GM19238 (cell line): ENCODE results near the gene ITGA1.
"Not testable (repeated sequence)": the region's sequence is repeated elsewhere in the genome, so short reads cannot be mapped to it uniquely, and the experiment has no call there.

Experiments
- DNase-seq: peaks from one replicate; pipeline ENCODE4 v3.0.0; 2011; ENCODE audit warnings: low spot score; ENCODE audit not compliant: insufficient read length

Gene ITGA1

GRCh38 chr5:52863715-52864290 is 76.1 kb downstream of the ITGA1 start:
- no peak for DNase-seq

DNA sequence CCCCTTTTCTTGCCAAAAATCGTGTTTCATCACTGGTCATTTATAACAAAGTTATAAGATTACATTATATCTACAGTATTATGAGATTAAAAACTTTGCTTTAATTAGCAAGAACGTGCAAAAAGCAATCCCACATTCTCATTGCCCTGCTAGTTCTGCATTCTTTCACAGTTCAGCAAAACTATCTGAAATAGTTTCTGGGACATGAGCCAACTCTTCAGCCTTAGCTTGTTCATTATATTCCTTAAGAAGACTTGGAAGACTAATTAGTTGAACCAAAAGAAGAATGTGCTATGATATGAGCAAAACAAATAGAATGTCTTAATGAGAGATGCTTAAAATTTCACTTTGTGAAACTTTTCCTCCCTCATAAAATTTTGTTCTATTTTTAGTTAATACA is 76.7 kb downstream of the ITGA1 start:
- no peak for DNase-seq

DNA sequence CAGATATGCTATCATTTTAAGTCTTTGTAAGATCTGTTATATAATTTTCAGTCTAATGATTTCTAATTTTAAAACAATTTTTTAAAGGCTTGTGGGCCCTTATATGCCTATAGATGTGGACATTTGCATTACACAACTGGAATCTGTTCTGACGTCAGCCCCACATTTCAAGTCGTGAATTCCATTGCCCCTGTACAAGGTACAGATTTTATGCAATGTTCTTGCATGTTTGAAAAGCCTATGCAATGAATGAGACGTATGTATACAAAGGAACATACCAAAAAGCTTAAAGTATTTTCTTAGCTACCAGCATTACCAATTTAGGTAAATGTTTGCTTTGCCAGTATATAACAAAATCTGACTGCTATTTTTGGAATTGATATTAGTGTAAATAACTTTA is 77.2 kb downstream of the ITGA1 start:
- DNase-seq, result no peak

- not testable (repeated sequence) for DNase-seq
Observed at GRCh38 chr5:52865991-52866390, 78.3 kb downstream of the ITGA1 start.

- DNase-seq, result no peak
Observed at GRCh38 chr5:52867809-52868208, 80.1 kb downstream of the ITGA1 start.

DNA sequence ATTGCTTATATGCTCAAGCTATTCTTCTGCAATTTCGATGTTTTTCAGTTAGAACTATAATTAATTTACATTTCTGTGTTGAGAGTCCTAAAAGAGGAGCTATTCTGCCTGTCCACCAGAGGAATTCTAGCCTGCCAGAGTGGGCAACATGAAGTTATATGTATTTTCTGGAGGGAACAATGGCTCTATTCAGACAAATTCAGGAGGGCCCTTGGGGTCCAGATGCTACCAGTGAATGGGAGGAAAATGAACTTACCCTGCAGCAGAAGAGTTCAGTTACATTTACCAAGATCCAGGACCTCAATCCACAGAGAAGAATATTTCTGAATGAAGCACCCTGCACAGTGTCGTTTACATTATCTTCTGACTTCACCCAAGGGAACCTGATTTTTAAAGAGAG is 80.7 kb downstream of the ITGA1 start:
- DNase-seq, result no peak

- DNase-seq, result no peak
Observed at GRCh38 chr5:52869391-52869790, 81.7 kb downstream of the ITGA1 start.

DNA sequence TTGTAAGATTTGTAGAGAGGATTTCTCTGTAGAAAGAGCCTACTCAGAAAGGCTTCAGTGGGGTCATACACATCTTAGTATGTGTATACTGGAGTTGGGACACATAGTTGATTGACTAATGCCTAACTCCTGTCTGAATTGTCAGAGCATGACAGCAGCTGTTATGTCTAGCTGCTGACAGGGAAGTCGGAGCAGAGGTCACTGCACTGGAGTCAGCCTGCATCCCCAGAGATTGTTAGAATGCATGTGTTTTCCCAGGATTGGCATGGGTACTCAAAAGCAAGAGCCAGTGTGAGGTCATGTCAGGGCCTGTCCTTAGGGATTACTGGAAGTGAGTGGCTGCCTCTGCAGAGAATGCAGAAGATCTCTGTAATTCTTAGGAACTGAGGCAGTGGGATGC is 82.7 kb downstream of the ITGA1 start:
- DNase-seq, result no peak

DNA sequence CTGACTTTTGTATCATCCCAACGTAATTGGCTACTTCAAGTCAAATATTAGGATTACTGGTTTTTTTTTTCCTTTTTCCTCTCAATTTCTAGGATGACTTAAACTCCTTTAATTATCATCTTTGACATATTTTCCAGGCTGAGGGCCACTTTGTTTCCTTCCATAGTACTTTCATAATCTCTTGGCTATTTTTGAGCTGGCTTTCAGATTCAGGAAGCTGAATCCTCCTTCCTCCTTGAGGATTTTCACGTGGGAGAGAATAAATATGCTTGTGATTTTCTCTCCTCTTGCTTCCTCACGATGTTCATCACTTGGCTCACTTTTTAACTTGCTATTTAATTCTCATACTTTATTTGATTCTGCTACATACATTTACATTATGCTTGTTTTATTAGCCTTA is 88.1 kb downstream of the ITGA1 start:
- DNase-seq, result no peak

GRCh38 chr5:52876456-52876855 is 88.7 kb downstream of the ITGA1 start:
- DNase-seq, result no peak

DNA sequence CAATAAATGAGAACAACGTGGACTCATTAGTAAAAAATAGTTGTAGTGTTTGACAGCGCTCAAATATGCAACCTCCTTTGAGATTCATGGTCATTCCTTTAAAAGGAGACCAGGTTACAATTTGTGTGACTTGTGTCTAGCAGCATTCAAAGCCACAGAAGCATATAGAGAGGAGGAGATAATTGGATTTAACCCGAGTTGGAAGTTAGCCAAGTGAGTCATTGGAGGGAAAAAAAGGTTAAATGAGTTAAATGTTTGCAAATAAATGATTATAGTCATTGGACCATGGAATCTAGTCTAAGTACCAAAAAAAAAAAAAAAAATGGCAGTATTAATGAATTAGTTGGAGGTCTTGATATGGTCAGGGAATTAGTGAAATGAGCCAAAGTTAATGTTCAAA is 90.9 kb downstream of the ITGA1 start:
- no peak for DNase-seq

DNA sequence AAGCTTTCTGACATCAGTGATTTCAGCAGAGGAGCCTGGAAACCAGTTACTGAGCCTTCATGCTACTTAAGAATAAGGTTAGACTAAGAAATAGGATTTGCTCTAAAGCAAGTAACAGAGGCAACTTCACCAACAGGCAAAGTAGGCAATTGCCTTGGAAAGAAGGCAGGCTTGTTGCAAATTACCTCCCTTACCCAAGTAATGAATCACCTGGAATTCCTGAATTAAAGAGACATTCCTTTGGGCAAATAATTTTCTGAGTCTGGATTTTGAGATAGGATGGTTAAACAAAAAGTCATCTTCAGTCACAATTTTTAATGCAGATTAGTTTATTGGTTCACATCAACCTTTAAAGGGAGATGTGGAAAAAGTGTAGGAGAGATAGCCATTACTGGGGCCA is 92.8 kb downstream of the ITGA1 start:
- no peak for DNase-seq

DNA sequence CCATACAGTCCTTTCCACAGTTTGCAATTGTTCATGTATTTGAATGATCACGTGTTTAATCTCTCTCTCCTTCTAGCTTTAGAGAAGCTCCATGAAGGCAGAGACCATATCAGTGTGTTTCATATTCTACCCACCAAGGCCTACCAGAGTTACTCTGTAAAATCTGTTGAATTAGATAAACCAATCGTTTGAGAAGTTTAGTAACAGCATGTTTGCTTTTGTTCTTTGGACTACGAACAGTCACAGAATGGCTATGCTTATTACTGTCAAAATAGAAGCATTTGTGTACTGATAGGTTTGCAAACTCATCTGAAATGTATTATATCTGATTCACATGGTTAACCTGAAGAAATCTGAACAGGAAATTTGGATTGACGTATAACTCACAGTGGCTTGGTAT is 93.8 kb downstream of the ITGA1 start:
- no peak for DNase-seq

DNA sequence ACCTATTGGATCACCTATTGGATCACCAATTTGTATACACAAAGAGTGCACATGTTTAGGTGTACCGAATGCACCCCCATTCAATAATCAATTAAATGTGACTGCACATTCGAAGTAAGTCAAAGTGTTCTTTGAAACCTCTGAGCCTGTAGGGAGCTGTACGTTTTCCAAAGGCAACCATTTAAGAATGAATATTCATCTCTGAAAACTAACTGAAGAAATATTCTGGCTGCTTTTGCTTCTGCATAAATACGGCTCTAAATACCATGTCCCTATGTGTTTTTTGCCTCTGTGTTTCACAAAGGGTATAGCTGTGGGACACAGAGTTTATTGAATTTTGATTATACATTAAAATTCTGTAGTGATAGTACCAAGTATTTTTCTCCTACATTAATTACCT is 95.4 kb downstream of the ITGA1 start:
- DNase-seq, result no peak

DNA sequence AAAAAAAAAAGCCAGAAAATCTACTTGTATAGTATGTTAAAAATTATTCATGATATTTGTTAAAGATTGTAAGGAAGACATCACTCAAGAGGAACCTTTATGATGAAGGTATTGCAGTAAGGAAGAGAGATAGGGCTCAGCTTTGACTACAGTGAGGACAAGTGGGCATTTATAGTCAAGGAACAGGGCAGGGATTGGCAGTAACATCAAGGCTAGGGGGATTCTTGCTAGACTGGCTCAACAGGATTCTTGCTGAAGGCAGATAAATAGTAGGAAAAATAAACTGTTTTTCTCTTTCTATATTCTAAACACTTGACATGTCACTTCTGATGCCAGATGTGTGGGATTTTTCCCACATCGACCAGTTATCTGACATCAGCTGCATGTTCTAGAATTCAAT is 96.7 kb downstream of the ITGA1 start:
- no peak for DNase-seq

- DNase-seq, result no peak
Observed at GRCh38 chr5:52885614-52886013, 97.9 kb downstream of the ITGA1 start.

DNA sequence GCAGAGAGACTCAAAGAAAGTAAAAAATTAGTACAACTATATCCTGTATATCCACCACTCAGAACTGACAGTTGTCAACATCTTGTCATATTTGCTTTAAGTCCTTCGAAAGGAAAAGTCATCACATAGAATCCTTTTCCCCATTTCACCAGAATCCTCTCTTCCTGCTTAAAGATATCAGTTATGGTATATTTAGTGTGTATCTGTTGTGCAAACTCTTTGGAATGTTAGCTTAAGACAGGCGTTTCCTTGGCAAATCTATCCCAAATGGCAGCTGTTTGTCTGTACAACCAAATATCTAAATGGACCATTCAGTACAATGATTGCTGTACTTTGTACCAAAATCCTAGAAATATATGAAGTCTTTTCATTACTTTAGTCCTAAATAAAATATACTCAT is 98.5 kb downstream of the ITGA1 start:
- DNase-seq, result no peak

DNA sequence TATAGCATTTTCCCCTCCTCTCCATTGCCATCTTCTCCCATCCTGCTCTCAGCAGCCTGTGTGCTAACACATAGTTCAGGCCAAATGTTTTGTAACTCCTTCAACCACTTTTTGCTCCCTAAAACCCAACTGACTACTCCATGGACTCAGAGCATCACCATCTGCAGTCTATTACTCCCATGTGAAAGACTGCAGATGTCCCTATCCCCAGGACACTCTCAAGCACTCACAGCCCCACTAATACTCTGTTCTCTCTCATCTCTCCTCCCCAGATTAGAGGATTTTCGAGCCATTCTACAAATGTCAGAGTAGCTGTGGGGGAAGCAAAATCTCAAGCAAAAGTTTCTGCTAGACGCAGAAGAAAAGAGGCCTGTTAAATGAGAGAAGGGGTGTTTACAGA is 99.3 kb downstream of the ITGA1 start:
- DNase-seq, result no peak

DNA sequence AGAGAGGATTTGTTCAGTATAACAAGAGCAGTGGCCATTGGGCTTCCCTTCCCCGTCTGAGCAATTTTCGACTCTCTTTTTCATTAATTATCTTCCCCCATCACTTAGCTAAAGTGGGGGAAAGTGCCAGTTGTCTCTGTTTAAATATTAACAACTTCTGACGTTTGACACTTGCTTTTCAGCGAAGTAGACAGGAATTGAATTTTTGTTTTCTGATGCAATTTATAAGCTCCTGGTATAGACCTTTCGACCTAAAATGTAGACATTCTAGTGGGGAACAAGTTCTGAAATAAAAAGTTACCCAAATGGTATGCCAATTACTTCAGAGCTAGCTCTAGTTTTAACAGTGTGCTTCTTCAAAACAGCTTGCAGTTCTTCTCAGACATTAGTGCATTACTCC is 100.6 kb downstream of the ITGA1 start:
- DNase-seq, result no peak

- DNase-seq, result no peak
Observed at GRCh38 chr5:52892242-52892878, 104.6 kb downstream of the ITGA1 start.

GRCh38 chr5:52893105-52893504 is 105.4 kb downstream of the ITGA1 start:
- no peak for DNase-seq

DNA sequence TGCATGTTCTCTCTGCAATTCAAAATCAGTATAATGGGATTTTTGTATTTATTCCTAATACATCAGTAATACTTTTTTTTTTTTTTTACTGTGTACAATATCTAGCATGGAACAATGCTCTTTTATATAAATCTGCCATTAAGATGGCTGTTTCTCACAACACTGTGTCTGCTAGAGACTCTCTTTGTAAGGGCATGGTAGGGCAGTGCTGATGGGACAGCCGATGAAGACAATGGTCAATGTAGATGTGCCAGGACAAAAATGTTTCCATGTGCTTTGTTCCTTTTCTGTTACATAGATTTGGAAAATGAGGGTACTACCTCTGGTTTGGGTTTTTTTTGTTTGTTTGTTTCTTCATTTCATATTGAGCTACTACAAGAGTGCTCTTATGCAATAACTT is 106.1 kb downstream of the ITGA1 start:
- no peak for DNase-seq

GRCh38 chr5:52894451-52894850 is 106.7 kb downstream of the ITGA1 start:
- no peak for DNase-seq

DNA sequence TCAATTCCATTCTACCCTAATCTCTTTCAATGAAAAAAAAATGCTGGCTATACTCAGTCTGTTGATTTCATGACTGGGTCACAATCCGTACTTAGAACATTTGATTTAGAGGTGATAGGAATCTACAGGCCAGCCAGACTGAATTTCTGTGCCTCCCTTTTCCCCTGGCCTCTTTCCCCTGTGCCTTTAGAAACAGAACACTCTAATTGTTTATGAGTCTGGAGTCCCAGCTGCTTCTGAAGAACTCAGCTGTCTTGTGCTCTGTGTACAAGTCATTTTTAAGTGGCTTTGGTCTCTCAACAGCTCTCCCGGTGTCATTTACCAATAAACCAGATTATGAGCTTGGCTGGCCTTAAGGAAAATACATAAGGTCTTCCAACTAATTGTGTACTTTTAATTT is 107.4 kb downstream of the ITGA1 start:
- DNase-seq, result no peak
